HL-60 (cell line): ENCODE results near the gene MCF2L2.

Experiments used
- CTCF ChIP-seq: IDR thresholded peaks from one replicate; pipeline ENCODE4 v1.5.1; 2011; ENCODE audit warnings: low read length, control low read depth, inconsistent platforms; ENCODE audit not compliant: insufficient read depth
- POLR2AphosphoS5 ChIP-seq: IDR thresholded peaks from 2 replicates; pipeline ENCODE4 v1.6.1; 2012; ENCODE audit warnings: low read depth

- TF ChIP-seq CTCF (no peak), POLR2AphosphoS5 (no peak)
Observed at GRCh38 chr3:183315739-183316138, 112.7 kb downstream of the MCF2L2 start.
